Measurements from ENCODE around the gene NUP160.
"Not testable (repeated sequence)": the region's sequence is repeated elsewhere in the genome, so short reads cannot be mapped to it uniquely, and the experiment has no call there.

NUP160 gene

DNA sequence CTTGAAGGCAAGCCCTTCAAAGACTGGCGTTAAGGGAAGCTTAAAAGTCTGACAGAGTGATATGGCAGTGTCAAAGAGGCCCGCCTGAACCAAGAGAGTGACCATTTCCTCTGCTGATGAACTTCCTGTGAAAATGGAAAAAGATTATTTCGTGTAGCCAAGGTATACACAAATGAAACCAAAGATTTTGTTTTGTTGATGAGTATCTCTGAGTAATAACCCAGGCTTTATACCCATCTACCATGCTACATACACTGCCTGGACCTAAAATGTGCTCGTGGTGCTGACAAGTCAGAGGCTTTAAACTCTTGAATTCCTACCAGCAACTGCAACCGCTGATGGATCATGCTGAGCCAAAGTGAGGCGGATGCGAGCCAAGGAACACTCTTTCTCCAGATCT lies 60.0 kb downstream of the NUP160 start:
- DNase-seq, result no peak

GRCh38 chr11:47786373-47786772 lies 61.8 kb downstream of the NUP160 start:
- no peak for DNase-seq

DNA sequence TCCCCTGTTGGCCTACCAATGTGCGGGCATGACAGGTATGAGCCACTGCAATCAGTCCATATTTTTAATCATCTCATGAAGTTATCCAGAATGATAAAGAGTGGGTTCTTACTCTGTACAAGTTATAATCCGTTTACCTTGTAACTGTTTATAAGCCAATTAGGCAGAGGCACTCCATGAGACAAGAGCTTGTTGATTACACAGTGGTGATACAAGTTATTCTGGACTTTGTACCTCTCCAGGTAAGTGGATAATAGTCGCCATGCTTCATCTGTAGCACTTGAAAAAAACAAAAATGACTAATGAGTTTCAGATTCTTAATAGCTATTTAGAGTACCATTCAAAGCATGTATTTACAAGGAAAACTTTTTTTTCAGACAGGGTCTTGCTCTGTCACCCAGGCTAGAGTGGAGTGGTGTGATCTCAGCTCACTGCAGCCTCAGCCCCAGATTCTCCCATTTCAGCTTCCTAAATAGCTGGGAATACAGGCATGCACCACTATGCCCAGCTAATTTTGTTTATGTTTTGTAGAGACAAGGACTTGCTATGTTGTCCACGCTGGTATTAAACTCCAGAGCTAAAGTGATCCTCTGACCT lies 63.3 kb downstream of the NUP160 start:
- no peak for DNase-seq

DNA sequence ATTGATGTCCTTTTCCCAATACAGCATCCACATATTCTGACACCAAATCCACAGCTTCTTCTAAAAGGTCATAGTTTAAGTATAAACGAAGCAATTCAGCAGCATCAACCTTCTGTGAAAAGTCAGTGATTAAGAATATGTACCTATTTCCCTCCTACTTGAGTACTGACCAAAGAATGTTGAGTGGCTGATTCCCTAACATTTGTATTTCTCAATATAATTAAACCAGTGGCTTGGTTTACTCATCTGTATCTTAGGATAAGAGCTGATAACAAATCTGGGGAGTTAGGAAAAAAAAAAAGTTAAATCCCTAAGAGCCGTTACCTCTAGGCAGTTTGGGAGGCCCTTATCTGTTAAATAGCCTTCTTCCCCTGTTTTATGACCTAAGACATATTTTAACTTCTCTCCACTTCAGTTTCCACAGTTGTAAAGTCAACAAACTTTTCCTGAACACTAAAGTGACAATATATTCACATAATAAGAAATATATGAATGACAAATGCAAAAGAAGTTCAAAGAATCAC lies 65.0 kb downstream of the NUP160 start:
- no peak for DNase-seq

DNA sequence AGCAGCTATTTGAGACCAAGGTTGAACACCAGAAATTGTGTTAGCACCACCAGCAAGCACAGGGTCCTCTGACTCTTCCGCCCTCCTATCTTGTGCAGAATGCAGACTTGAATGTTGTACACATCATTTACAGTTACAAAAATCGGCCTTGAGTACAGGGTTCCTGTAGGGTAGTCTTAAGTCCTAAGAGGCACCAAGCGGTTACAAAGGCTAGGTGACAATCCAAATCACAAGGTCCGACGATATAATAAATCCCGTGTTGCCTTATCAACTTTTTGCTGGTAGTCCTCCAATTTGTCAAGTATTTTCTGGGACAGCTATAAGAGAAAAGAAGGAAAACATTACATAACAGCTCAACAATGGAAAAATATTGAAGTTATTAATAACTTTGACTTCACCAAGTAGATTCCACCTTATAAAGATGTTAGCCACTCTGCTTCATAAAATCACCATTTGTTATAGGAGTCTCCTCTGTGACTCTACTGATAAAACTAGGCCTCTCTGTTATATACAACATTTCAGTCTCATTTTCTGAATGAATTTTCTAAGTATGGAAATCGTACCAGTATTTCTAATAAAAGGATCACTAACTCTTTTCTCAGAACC lies 69.2 kb downstream of the NUP160 start:
- no peak for DNase-seq

DNA sequence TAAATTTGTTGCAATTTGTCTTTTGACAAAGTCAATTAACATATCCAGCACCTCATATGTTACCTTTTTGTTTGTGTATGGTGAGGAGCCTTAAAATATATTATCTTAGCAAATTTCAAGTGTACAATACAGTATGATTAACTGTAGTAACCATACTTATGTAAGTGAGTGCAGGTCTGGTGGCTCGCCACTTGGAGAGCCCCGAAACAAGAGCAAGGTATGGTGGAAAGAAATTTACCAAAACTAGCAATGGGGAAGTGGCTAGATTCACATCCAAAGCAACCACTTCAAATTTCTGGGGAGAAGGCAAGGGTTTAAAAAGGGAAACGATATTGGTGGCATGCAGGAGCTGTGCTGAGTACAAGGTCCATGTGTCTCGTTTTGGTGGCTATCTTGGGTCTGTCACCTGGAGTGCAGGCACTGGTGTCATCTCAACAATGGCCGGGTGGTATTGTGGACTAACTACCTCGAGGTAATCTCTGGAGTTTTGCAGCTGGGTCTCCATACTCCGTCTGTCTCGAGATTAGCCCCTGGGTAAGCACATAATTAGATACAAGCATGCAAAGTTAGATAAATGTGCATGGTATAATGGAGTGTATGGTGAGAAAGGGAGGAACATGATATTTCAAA lies 72.8 kb downstream of the NUP160 start:
- DNase-seq, result no peak

DNA sequence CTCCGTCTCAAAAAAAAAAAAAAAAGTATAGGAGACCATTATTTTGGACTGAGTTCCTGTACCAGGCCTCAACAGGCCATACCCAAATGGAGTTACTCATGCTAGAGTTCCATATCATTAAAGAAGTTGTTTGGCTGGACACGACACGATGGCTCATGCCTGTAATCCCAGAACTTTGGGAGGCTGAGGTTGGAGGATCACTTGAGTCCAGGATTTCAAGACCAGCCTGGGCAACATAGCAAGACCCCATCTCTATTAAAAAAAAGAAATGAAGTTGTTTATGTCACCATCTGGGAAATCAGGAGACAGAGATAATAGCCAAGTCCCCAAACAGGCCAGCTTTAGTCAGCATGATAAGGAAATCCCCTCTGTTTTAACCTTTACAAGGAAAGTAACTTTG lies 74.3 kb downstream of the NUP160 start:
- no peak for DNase-seq

- DNase-seq, result not testable (repeated sequence)
These were observed 78.6 kb downstream of the NUP160 start for GRCh38 chr11:47769556-47769955.

- peak; percentile 4 for DNase-seq
These were observed 80.0 kb downstream of the NUP160 start for GRCh38 chr11:47768101-47768612.

DNA sequence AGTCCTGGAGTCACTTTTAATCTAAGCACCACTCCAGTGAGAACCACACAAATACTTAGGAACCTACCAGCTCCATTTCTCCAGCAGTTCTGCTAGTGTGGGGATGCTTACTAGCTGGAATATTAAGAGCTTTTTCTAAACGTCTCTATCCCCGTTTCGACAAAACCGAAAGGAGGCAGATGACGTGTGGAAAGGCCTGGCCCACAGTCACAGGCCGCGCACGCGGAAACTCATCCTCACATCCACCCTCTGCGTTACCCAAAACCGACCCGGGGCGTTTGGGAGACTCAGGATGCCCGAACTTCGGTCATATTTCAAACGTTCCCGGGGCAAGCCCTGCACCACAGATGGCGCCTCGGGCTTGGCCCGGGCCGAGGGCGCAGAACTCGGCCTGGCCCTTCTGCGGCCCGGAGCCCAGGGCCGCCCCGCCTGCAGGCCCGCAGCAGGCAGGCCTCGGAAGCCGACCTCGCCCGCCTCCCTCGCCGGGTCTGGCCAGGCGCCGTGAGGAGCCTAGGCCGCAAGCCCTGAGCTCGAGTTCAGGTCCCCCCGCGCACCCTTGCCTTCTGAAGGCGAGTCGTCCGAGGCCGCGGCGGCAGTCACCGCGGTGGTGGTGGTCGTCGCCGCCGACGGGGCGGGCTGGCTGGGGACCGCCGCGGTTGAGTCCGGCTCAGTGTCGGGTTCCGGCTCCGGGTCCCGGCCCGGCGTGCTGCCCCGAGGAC lies 81.5 kb downstream of the NUP160 start:
- peak; percentile 67 for DNase-seq

DNA sequence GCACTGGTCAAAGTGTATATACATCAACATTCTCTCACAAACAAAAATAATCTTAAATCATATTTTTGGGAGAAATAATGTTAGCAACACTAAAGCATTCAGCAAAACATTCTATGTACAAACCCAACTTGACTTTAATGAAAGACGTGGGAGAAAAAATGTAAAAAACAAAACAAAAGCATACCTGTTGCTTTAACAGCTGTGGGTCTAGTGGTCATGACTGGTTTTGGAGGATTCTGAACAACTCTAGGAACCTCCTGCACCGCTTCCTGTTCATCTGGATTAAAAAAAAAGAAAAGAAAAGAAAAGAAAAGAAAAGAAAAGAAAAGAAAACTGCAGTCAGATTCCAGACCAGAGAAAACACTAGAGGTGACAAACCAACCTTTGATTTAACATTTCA lies 83.1 kb downstream of the NUP160 start:
- DNase-seq, result no peak

DNA sequence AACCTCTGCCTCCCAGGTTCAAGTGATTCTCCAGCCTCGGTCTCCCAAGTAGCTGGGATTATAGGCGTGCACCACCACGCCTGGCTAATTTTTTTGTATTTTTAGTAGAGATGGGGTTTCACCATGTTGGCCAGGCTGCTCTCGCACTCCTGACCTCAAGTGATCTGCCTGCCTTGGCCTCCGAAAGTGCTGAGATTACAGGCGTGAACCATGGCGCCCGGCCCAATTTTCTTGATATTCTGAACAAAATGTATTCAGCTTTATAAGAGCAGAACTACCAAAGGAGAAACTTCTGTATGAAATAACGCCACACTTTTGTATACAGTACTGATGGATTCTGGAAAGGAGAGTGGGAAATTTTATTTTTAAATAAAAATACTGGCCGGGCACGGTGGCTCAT lies 88.9 kb downstream of the NUP160 start:
- DNase-seq, result not testable (repeated sequence)

DNA sequence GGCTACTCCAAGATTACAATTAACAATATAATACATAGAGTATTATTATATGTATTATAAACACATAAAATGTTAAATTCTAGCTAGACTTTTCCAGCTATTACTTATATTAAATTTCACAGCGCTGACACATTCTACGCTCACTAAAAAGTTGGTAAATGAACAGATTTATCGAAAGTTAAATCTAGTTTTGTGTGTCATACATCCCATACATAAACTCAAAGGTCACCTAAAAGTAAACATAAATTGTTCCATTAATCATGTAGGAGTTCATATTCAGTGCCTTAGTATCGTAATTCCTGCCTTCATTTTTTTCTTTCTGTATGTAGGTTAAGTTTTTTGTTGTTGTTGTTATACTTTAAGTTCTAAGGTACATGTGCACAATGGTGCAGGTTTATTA lies 91.9 kb downstream of the NUP160 start:
- DNase-seq, result no peak

- no peak for DNase-seq
These were observed 97.4 kb downstream of the NUP160 start for GRCh38 chr11:47750725-47751124.

DNA sequence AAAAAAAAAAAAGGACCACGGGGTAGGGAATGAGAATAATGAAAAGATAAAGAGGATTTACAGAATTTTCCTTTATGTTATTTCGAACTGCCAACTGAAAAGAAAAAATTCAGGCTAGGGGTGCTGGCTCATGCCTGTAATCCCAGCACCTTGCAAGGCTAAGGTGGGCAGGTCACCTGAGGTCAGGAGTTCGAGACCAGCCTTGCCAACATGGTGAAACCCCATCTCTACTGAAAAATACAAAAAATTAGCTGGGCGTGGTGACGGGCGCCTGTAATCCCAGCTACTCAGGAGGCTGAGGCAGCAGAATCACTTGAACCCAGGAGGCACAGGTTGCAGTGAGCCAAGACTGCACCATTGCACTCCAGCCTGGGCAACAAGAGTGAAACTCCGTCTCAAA lies 105.7 kb downstream of the NUP160 start:
- not testable (repeated sequence) for DNase-seq

GRCh38 chr11:47737817-47738216 lies 110.3 kb downstream of the NUP160 start:
- not testable (repeated sequence) for DNase-seq

GRCh38 chr11:47732271-47732670 lies 115.9 kb downstream of the NUP160 start:
- no peak for DNase-seq

DNA sequence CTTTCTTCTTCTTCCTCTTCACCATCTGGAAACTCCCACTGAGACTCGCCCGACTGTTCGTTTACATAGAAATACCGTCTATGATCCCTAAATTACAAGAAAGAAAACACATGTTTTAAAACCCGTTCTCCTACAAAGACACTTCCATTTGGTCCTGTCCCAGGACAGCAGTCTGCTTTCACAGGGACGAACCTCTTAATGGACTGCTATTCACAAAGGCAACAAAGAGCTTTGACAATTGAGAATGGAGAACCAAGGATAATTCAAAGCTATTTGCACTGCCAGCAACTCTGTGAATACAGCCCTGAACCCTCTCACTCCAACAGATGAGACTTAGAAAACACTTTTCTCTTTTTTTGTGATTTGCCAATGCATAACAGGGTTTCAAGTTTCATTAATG lies 116.7 kb downstream of the NUP160 start:
- DNase-seq, result no peak

Measured in activated T-cell treated with anti-CD3 and anti-CD28 coated beads for 4 hours (primary cell).